Ishikawa (cell line): ENCODE data around the gene PRPF6.

Experiments used
- CEBPB ChIP-seq: IDR thresholded peaks from 2 replicates; pipeline ENCODE4 v1.6.1; 2012
- CREB1 ChIP-seq: IDR thresholded peaks from 2 replicates; pipeline ENCODE4 v1.6.1; 2012; ENCODE audit warnings: low read depth
- EGR1 ChIP-seq: IDR thresholded peaks from 2 replicates; pipeline ENCODE4 v1.6.1; 2012
- EP300 ChIP-seq: IDR thresholded peaks from 2 replicates; pipeline ENCODE4 v1.6.1; 2012; ENCODE audit warnings: borderline replicate concordance
- FOXM1 ChIP-seq: IDR thresholded peaks from 2 replicates; pipeline ENCODE4 v1.6.1; 2012; ENCODE audit warnings: low read depth, borderline replicate concordance
- MAX ChIP-seq: IDR thresholded peaks from 2 replicates; pipeline ENCODE4 v1.6.1; 2012
- NFIC ChIP-seq: IDR thresholded peaks from 2 replicates; pipeline ENCODE4 v1.6.1; 2012
- RAD21 ChIP-seq: IDR thresholded peaks from 2 replicates; pipeline ENCODE4 v1.6.1; 2012; ENCODE audit warnings: low read depth
- REST ChIP-seq: IDR thresholded peaks from 2 replicates; pipeline ENCODE4 v1.6.1; 2012; ENCODE audit warnings: low read depth, mild to moderate bottlenecking
- TAF1 ChIP-seq: IDR thresholded peaks from 2 replicates; pipeline ENCODE4 v1.6.1; 2012; ENCODE audit warnings: low read depth, mild to moderate bottlenecking
- TCF12 ChIP-seq: IDR thresholded peaks from 2 replicates; pipeline ENCODE4 v1.6.1; 2012; ENCODE audit warnings: low read depth
- TEAD4 ChIP-seq: IDR thresholded peaks from 2 replicates; pipeline ENCODE4 v1.6.1; 2012
- YY1 ChIP-seq: IDR thresholded peaks from 2 replicates; pipeline ENCODE4 v1.6.1; 2012; ENCODE audit warnings: low read depth
- ZBTB7A ChIP-seq: IDR thresholded peaks from 2 replicates; pipeline ENCODE4 v1.6.1; 2012; ENCODE audit warnings: low read depth
- TF ChIP-seq, protein P1 (sequence below): IDR thresholded peaks from 2 replicates; pipeline ENCODE4 v1.6.1; 2012

PRPF6 gene

DNA sequence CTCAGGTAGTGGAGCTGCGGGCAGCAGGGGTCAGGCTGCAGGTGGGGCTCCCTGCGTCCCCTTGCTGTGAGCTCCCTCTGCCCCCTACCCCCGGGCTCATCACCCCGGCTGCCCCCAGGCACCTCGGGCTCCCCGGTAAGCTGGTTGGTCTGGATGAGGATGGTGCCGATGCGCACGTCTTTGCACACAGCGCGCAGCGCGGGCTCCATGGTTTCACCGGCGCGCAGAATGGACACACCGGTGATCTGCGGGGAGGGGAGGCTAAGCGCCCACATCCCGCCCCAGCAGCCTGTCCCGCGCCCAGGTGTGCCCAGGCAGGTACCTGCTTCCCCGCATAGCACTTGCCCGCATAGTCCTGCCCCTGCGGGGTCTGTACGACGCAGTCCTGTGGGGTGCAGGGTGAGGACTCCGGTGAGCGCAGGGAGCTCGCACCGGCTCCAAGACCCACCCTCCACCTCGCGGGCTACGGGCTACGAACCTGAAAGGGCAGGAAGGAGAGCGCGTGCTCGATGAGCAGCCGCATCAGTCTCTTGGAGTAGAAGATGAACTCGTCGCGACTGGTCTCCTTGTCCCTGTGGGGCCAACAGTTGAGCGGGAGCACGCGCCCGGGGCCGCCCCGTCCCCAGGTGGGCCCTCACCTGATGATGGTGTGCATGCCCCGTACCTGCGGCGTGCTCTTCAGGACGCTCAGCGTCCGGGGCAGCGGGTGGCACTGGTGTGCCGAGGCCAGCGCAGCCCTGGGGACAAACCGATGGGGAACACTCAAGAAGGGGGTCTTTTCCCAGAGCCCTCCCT is 40.3 kb upstream of the PRPF6 start:
- no peak for TF ChIP-seq EP300
- TF ChIP-seq, protein P1, sequence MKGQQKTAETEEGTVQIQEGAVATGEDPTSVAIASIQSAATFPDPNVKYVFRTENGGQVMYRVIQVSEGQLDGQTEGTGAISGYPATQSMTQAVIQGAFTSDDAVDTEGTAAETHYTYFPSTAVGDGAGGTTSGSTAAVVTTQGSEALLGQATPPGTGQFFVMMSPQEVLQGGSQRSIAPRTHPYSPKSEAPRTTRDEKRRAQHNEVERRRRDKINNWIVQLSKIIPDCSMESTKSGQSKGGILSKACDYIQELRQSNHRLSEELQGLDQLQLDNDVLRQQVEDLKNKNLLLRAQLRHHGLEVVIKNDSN, result no peak
- no peak for TF ChIP-seq YY1
- TF ChIP-seq RAD21, result no peak
- no peak for TF ChIP-seq TEAD4

DNA sequence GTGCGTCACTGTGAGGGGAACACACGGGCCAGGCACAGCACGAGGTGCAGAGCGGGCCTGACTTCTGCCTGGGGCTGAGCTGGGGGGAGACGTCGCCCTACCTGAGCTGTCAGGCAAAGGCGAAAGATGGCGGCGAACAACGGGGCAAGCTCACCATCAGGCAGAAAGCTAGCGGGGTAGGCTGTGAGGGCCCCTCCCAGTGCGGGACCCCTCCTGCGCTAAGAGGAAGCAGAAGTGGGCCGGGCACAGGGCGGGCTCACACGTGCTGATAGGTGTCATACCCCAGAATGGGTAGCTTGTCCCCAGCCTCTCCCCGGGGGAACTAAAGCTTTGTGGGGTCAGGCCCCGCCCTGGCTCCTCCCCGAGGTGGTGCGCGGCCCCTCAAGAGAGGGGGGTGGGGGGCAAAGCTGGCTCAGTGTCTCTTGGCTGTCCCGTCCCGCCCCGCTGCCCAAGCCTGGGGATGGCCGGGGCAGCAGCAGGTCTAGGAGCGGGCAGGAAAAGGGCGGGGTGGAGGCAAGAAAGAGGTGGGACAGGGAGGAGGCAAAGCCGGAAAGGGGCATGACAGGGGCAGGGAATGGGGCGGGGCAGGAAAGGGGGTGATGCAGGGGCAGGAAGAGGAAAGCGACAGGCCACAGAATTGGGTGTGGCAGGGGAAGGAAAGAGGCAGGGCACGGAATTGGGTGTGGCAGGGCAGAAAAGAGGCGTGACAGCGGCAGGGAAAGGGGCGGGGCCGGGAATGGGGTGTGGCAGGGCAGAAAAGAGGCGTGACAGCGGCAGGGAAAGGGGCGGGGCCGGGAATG is 39.5 kb upstream of the PRPF6 start:
- TF ChIP-seq MAX (peak; percentile 19; the same call in 1 of the 2 replicates), CREB1 (no peak), NFIC (0 out of 2 replicates have a peak, but pooled peaks have one; percentile 15), TCF12 (no peak; the same call in 1 of the 2 replicates)

DNA sequence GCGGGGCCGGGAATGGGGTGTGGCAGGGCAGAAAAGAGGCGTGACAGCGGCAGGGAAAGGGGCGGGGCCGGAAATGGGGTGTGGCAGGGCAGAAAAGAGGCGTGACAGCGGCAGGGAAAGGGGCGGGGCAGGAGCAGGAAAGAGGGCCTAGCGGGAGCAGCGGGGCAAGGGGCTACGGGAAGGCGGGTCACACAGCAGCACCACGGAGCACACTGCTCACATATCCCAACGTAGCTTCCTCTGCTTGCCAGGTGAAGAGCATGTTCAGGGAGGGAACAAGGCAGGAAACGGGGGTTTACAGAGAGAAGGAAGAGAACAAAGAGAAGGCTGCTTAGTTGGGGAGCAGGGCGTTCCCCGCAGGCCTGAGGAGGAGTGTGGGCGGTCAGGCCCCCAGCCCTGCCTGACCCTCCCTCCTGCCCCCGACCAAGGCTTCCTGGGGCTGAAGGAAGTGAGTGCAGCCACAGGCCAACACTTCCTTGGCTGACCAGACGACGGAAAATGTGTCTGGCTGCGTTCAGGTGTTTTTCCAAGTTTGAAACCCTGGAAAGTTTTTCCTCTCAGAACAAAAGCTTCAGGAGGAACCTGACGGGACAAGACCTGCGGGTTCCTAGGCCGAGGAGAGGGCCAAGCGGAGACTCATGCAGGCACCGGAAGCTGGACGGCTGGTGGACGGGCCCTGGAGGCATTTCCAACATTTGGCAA is 38.5 kb upstream of the PRPF6 start:
- TF ChIP-seq EGR1 (no peak), REST (no peak), ZBTB7A (0 out of 2 replicates have a peak, but pooled peaks have one; percentile 56), TCF12 (no peak), EP300 (no peak), NFIC (no peak), YY1 (no peak), MAX (0 out of 2 replicates have a peak, but pooled peaks have one; percentile 16)

DNA sequence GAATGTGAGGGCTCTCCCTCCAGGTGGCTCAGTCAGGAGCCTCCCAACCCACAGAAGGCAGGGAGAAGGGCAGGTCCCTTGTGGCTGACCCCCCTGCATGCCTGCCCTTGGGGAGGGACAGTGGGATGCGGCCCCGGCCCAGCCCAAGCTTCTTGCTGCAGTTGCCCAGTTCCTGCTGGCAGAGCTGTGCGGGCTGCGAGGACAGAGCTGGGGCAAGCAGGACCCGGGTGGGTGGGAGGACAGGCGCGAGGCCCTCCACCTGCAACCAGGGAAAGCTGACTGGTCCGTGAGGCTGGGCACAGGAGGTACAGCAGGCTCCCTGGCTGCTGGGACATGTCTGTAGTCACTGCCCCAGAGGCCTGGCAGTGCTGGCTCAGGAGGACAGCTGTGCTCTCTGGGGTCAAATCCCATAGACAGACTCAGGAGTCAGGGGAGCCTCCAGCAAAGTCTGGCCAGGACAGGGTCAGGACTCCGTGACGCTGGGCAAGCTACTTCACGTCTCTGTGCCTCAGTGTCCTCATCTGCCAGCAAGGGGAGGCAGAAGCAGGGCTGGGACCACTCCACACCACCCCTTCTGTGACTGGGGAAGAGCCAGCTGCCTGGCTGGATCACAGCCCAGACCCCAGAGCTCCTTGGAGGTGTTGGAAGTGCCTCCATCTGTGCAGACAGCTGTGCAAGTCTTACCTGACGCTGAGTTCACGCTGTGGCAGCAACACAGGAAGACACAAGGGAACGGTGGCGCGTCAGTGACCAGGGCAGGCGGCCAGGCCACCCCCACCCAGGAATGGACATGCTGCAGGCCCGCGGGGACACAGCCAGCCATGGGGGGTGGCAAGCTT is 37.7 kb upstream of the PRPF6 start:
- TF ChIP-seq CEBPB (no peak), TAF1 (no peak), YY1 (no peak), MAX (no peak), EP300 (no peak), ZBTB7A (no peak), FOXM1 (no peak), RAD21 (no peak), EGR1 (no peak), REST (no peak), NFIC (no peak), TCF12 (no peak)
- TF ChIP-seq, protein P1, result no peak

GRCh38 chr20:63943808-63944077 is 37.2 kb upstream of the PRPF6 start:
- TF ChIP-seq REST, result no peak
- no peak for TF ChIP-seq EP300
- TF ChIP-seq YY1, result no peak
- TF ChIP-seq TEAD4, result no peak
- no peak for TF ChIP-seq CEBPB
- TF ChIP-seq ZBTB7A, result no peak
- no peak for TF ChIP-seq MAX
- TF ChIP-seq, protein P1, result no peak
- TF ChIP-seq NFIC, result no peak
- no peak for TF ChIP-seq FOXM1
- no peak for TF ChIP-seq CREB1
- no peak for TF ChIP-seq EGR1
- no peak for TF ChIP-seq RAD21
- no peak for TF ChIP-seq TAF1
- TF ChIP-seq TCF12, result no peak
